ENCODE measurements around the gene CD84. TPM values are rescaled to one million over a fixed set of nuclear protein-coding genes. Genes with fewer than 3 reads are reported as not detected.
"Not testable (repeated sequence)": the region's sequence is repeated elsewhere in the genome, so short reads cannot be mapped to it uniquely, and the experiment has no call there.

Gene CD84
- polyA plus RNA-seq, 1 of the 3 experiments (the other 2 are of a cell fraction), result not detected

DNA sequence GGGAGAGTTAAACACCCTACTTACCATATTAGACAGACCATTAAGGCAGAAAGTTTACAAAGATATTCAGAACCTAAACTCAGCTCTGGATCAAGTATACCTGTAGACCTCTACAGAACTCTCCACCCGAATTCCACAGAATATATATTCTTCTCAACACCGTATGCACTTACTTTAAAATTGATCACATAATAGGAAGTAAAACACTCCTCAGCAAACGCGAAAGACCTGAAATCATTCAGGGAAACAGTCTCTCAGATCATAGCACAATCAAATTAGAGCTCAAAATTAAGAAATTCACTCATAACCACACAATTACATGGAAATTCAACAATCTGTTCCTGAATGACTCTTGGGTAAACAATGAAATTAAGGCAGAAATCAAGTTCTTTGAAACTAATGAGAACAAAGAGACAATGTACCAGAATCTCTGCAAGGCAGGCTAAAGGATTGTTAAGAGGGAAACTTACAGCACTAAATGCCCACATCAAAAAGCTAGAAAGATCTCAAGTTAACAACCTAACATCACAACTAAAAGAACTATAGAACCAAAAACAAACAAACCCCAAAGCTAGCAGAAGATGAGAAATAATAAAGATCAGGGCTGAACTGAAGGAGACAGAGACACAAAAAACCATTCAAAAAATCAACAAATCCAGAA, 19.1 kb downstream of the CD84 start:
- CTCF ChIA-PET, result interaction anchor here (0.8 kb wide), 1 partner anchor 46 kb away, joined by 3 read pairs; no protein-coding TSS in a partner anchor
- POLR2A ChIA-PET, result no interaction called here
- TF ChIP-seq NRF1 (IDR thresholded peaks at IDR 0.05; ENCODE audit: low read depth, low read length) (no peak), MXI1 (IDR thresholded peaks at IDR 0.05; ENCODE audit: low read depth, low read length) (no peak), NFIC (IDR thresholded peaks at IDR 0.05; ENCODE audit: borderline replicate concordance) (no peak), EZH2phosphoT487 (IDR thresholded peaks at IDR 0.05; ENCODE audit: borderline replicate concordance, low read depth) (no peak), IRF3 (IDR thresholded peaks at IDR 0.05; ENCODE audit: low read depth, low read length) (no peak), GATA2 (CRISPR knock-in tag; IDR thresholded peaks at IDR 0.05) (no peak), JUND (IDR thresholded peaks at IDR 0.05) (no peak), USF1 (IDR thresholded peaks at IDR 0.05; ENCODE audit: borderline replicate concordance, low read depth) (no peak), MEF2A (IDR thresholded peaks at IDR 0.05; ENCODE audit: borderline replicate concordance, low read depth) (no peak), SMC3 (IDR thresholded peaks at IDR 0.05; ENCODE audit: low read depth, low read length) (no peak)
- TF ChIP-seq, protein P1, sequence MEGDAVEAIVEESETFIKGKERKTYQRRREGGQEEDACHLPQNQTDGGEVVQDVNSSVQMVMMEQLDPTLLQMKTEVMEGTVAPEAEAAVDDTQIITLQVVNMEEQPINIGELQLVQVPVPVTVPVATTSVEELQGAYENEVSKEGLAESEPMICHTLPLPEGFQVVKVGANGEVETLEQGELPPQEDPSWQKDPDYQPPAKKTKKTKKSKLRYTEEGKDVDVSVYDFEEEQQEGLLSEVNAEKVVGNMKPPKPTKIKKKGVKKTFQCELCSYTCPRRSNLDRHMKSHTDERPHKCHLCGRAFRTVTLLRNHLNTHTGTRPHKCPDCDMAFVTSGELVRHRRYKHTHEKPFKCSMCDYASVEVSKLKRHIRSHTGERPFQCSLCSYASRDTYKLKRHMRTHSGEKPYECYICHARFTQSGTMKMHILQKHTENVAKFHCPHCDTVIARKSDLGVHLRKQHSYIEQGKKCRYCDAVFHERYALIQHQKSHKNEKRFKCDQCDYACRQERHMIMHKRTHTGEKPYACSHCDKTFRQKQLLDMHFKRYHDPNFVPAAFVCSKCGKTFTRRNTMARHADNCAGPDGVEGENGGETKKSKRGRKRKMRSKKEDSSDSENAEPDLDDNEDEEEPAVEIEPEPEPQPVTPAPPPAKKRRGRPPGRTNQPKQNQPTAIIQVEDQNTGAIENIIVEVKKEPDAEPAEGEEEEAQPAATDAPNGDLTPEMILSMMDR (IDR thresholded peaks at IDR 0.05), result no peak
- Histone ChIP-seq H3K36me3 (replicated peaks in 1 of 2; ENCODE audit: control insufficient read depth in 1 of 2, insufficient read depth in 2 of 2, low read length in 1 of 2) (no peaks in the 10 kb centered on the region), H2AFZ (ENCODE audit: low read depth) (no peak overlapping the region), H3K4me3 (ENCODE audit: low read depth in 2 of 2, low read length in 1 of 2) (no peak overlapping the region), H3K4me1 (ENCODE audit: control insufficient read depth in 1 of 2, insufficient read depth in 2 of 2, low read depth in 1 of 2, low read length in 1 of 2) (no peaks in the 10 kb centered on the region), H3K27me3 (ENCODE audit: insufficient read depth) (no peaks in the 10 kb centered on the region), H3K9me3 (no peaks in the 10 kb centered on the region), H3K27ac (ENCODE audit: low read depth in 2 of 2, low read length in 1 of 2) (no peak overlapping the region), H3K9ac (no peak overlapping the region), H3K9me2 (no peaks in the 10 kb centered on the region), H3K79me2 (ENCODE audit: insufficient read depth) (no peaks in the 10 kb centered on the region), H4K20me1 (ENCODE audit: insufficient read depth) (no peaks in the 10 kb centered on the region), H3K4me2 (no peak overlapping the region), H3F3A (replicated peaks; ENCODE audit: insufficient read depth) (no peaks in the 10 kb centered on the region)
- no peak for DNase-seq
- 3% methylated on average over 4 of the region's 4 CpGs for WGBS (ENCODE audit: low lambda C conversion rate)

DNA sequence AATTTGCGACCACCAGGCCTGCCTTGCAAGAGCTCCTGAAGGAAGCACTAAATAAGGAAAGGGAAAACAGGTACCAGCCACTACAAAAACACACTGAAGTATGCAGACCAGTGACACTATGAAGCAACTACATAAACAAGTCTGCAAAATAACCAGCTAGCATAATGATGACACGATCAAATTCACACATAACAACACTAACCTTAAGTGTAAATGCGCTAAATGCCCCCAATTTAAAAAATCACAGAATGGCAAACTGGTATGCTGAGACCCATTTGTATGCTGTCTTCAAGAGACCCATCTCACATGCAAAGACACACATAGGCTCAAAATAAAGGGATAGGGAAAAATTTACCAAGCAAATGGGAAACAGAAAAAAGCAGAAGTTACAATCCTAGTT, 19.9 kb downstream of the CD84 start:
- H4K20me1 ChIP-seq (ENCODE audit: insufficient read depth); H3F3A ChIP-seq (replicated peaks; ENCODE audit: insufficient read depth); H3K27me3 ChIP-seq (ENCODE audit: insufficient read depth); H3K4me1 ChIP-seq (ENCODE audit: control insufficient read depth in 1 of 2, insufficient read depth in 2 of 2, low read depth in 1 of 2, low read length in 1 of 2); CTCF ChIA-PET; H3K9me2 ChIP-seq; H3K36me3 ChIP-seq (replicated peaks in 1 of 2; ENCODE audit: control insufficient read depth in 1 of 2, insufficient read depth in 2 of 2, low read length in 1 of 2); DNase-seq; H3K4me3 ChIP-seq (ENCODE audit: low read depth in 2 of 2, low read length in 1 of 2); H3K79me2 ChIP-seq (ENCODE audit: insufficient read depth); H3K4me2 ChIP-seq; H3K27ac ChIP-seq (ENCODE audit: low read depth in 2 of 2, low read length in 1 of 2); H2AFZ ChIP-seq (ENCODE audit: low read depth); POLR2A ChIA-PET; H3K9ac ChIP-seq; H3K9me3 ChIP-seq: not testable (repeated sequence)
- 4% methylated on average over 3 of the region's 3 CpGs for WGBS (ENCODE audit: low lambda C conversion rate)
